ENCODE results near the gene HECW1.
"Not testable (repeated sequence)": the region's sequence is repeated elsewhere in the genome, so short reads cannot be mapped to it uniquely, and the experiment has no call there.

Gene HECW1

GRCh38 chr7:43461349-43462024 is 349.0 kb downstream of the HECW1 start:
- DNase-seq (ENCODE audit: low read depth in 1 of 2, low spot score in 1 of 2), result no peak

GRCh38 chr7:43462836-43463235 is 350.4 kb downstream of the HECW1 start:
- DNase-seq (ENCODE audit: low read depth in 1 of 2, low spot score in 1 of 2), result no peak

DNA sequence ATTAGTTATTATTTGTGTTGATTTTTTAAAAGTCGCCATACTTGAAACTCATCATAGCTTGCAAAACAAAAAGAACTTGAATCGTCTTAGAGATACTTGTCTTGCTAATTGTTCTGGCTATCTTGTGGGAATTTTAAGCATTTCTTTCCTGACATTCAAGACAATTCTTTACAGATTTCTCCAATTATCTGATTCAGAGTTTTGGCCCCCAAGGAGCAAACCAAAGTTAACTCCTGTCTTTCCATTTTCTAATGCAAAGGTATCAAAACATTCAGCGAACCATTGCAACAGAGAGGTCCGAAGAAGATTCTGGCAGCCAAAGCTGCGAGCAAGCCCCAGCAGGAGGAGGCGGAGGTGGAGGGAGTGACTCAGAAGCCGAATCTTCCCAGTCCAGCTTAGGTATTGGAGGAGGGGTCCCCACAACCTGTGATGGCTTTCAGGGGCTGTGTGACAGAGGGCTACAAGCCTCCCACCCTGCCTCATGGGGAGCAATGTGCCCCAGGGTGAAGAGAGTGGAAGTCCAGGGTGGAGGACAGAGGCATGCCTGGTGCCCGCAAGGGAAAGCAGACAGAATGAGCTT is 351.0 kb downstream of the HECW1 start:
- DNase-seq (ENCODE audit: low read depth in 1 of 2, low spot score in 1 of 2), result no peak

- DNase-seq (ENCODE audit: low read depth in 1 of 2, low spot score in 1 of 2), result no peak
These were observed 353.4 kb downstream of the HECW1 start for GRCh38 chr7:43465581-43466554.

- DNase-seq (ENCODE audit: low read depth in 1 of 2, low spot score in 1 of 2), result no peak
These were observed 355.0 kb downstream of the HECW1 start for GRCh38 chr7:43467406-43467805.

GRCh38 chr7:43467846-43468245 is 355.4 kb downstream of the HECW1 start:
- no peak for DNase-seq (ENCODE audit: low read depth in 1 of 2, low spot score in 1 of 2)

DNA sequence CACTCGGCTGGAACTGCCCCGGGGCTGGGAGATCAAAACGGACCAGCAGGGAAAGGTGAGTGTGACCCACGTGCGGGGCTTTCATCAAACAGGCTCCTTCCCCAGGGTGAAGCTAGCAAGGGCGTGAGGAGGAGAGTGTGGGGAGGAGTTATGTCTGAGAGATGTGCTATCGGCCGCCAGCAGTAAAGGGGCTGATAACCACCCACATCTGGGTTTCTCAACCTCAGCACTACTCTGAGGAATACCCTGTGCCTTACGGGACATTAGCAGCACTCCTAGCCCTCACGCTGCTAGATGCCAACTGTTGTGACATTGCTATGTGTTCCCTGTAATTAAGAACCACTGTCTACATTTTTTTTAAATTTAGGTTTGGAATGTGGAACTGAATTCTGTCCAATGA is 356.6 kb downstream of the HECW1 start:
- DNase-seq (ENCODE audit: low read depth in 1 of 2, low spot score in 1 of 2), result no peak

GRCh38 chr7:43470110-43470509 is 357.7 kb downstream of the HECW1 start:
- no peak for DNase-seq (ENCODE audit: low read depth in 1 of 2, low spot score in 1 of 2)

- no peak for DNase-seq (ENCODE audit: low read depth in 1 of 2, low spot score in 1 of 2)
These were observed 363.5 kb downstream of the HECW1 start for GRCh38 chr7:43475983-43476382.

GRCh38 chr7:43476896-43477295 is 364.4 kb downstream of the HECW1 start:
- DNase-seq (ENCODE audit: low read depth in 1 of 2, low spot score in 1 of 2), result no peak

- DNase-seq (ENCODE audit: low read depth in 1 of 2, low spot score in 1 of 2), result no peak
These were observed 366.6 kb downstream of the HECW1 start for GRCh38 chr7:43479042-43479441.

DNA sequence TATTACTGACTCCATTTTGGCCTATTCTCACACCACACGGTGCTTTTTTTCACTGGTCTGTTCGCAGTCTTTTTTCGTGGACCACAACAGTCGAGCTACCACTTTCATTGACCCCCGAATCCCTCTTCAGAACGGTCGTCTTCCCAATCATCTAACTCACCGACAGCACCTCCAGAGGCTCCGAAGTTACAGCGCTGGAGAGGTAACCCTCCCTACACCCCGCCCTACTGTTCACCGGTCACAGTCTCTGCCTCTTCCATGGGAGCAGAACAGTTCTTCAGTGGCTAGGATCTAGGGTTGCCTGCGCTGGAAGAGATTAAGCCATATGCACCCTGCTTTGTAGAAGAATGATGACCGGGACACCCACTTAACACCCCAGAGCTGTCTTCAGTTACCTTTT is 367.1 kb downstream of the HECW1 start:
- DNase-seq (ENCODE audit: low read depth in 1 of 2, low spot score in 1 of 2), result no peak

DNA sequence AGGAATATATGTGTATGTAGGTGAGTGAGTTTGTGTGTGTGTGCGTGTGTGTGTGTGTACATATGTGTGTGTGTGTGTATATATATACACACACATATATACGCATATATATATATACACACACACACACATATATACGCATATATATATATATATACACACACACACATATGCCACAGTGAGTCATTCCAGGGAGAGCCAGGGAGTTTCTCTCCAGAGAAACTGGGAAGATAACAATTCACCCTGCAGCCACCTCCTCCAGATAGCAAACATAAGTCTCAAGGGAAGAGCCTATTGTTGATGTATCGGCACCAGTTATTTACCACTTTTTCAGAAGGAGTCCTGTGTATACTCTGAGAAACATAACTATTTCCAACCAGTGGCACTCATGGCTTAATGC is 368.1 kb downstream of the HECW1 start:
- no peak for DNase-seq (ENCODE audit: low read depth in 1 of 2, low spot score in 1 of 2)

GRCh38 chr7:43481902-43482678 is 369.6 kb downstream of the HECW1 start:
- no peak for DNase-seq (ENCODE audit: low read depth in 1 of 2, low spot score in 1 of 2)

GRCh38 chr7:43482679-43483252 is 370.3 kb downstream of the HECW1 start:
- no peak for DNase-seq (ENCODE audit: low read depth in 1 of 2, low spot score in 1 of 2)

- DNase-seq (ENCODE audit: low read depth in 1 of 2, low spot score in 1 of 2), result no peak
These were observed 372.4 kb downstream of the HECW1 start for GRCh38 chr7:43484678-43485395.

DNA sequence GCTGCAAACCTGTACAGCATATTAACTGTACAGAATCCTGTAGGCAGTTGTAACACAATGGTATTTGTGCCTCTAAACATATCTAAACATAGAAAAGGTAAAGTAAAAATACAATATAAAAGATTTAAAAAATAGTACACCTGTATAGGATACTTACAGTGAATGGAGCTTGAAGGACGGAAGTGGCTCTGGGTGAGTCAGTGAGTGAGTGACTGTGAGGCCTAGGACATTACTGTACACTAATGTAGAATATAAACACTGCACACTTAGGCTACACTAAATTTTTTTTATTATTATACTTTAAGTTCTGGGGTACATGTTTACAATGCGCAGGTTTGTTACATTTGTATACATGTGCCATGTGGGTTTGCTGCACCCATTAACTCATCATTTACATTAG is 373.1 kb downstream of the HECW1 start:
- no peak for DNase-seq (ENCODE audit: low read depth in 1 of 2, low spot score in 1 of 2)

- not testable (repeated sequence) for DNase-seq (ENCODE audit: low read depth in 1 of 2, low spot score in 1 of 2)
These were observed 373.6 kb downstream of the HECW1 start for GRCh38 chr7:43486008-43486407.

GRCh38 chr7:43486634-43487033 is 374.2 kb downstream of the HECW1 start:
- no peak for DNase-seq (ENCODE audit: low read depth in 1 of 2, low spot score in 1 of 2)

DNA sequence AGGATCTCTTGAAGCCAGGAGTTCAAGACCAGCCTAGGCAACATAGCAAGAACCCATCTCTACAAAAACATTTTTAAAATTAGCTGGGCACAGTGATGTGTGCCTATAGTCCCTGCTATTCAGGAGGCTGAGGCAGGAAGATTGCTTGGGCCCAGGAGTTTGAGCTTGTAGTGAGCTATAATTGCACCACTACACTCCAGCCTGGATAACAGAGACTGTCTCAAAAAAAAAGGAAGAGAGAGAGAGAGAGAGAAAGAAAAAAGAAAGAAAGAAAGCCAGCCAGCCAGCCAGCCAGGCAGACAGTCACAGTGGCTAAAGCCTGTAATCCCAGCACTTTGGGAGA is 375.3 kb downstream of the HECW1 start:
- DNase-seq (ENCODE audit: low read depth in 1 of 2, low spot score in 1 of 2), result no peak

Measured in stimulated activated CD4-positive, alpha-beta T cell treated with anti-CD3 and anti-CD28 coated beads, Interleukin-15, amount 100 ng/mL, for 1 hour (primary cell).